Right renal cortex interstitium (tissue), 3 donors: ENCODE data around the gene CYP2D6. TPM values are rescaled to one million over a fixed set of nuclear protein-coding genes. Genes with fewer than 3 reads are reported as not detected.
"Not testable (repeated sequence)": the region's sequence is repeated elsewhere in the genome, so short reads cannot be mapped to it uniquely, and the experiment has no call there.

Source experiments
- DNase-seq, 3 donors: peaks; one replicate each; pipeline ENCODE4 v3.0.0-alpha.2; 2013; ENCODE audit warnings: low read depth in 3 of 3, low spot score in 2 of 3
- polyA plus RNA-seq, 3 donors: library from polyadenylated mRNA; unstranded; fragments of 120-200 nt; gene quantifications; one replicate each; pipeline ENCODE4 v1.2.1, GENCODE V29; 2013; ENCODE audit not compliant: insufficient read length in 3 of 3

The CYP2D6 gene
- polyA plus RNA-seq, 3 donors = 1.9 to 3.4 (median 2.1) TPM

DNA sequence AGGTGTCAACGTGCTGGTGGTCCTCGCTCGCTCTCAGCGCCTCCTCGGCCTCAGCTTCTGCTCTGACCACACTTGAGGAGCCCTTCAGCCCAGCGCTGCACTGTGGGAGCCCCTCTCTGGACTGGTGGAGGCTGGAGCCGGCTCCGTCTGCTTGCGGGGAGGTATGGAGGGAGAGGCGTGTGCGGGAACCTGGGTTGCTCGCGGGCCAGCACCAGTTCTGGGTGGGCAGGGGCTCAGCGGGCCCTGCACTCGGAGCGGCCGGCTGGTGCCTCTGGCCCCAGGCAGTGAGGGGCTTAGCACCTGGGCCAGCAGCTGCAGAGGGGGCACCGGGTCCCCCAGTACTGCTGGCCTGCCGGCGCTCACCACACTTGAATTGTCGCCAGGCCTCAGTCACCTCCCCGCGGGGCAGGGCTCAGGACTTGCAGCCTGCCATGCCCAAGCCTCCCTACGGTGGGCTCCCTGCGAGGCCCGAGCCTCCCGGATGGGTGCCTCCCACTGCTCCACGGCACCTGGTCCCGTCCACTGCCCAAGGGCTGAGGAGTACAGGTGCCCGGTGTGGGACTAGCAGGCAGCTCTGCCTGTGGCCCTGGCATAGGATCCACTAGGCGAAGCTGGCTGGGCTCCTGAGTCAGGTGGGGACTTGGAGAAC is 7.6 kb upstream of the CYP2D6 start:
- no peak for DNase-seq

DNA sequence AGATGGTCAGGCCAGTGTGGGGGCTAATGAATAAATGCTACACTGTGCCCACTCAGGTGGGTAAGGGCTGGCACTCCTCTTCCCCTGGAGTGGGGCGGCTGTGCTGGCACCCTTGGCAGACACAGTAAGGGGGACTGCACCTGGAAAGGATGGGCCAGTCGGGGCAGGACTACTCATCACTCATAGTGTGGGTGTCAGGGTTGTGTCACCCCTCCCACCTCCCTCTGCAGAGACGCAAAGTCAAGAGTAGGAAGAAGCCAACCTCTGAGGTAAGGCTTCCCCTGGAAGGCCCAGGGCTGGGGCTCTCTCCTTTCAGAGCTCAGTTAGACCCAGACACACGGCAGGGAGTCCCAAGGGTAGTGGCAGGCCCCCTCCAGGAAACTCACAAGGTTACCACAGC is 5.1 kb upstream of the CYP2D6 start:
- DNase-seq = not testable (repeated sequence)

DNA sequence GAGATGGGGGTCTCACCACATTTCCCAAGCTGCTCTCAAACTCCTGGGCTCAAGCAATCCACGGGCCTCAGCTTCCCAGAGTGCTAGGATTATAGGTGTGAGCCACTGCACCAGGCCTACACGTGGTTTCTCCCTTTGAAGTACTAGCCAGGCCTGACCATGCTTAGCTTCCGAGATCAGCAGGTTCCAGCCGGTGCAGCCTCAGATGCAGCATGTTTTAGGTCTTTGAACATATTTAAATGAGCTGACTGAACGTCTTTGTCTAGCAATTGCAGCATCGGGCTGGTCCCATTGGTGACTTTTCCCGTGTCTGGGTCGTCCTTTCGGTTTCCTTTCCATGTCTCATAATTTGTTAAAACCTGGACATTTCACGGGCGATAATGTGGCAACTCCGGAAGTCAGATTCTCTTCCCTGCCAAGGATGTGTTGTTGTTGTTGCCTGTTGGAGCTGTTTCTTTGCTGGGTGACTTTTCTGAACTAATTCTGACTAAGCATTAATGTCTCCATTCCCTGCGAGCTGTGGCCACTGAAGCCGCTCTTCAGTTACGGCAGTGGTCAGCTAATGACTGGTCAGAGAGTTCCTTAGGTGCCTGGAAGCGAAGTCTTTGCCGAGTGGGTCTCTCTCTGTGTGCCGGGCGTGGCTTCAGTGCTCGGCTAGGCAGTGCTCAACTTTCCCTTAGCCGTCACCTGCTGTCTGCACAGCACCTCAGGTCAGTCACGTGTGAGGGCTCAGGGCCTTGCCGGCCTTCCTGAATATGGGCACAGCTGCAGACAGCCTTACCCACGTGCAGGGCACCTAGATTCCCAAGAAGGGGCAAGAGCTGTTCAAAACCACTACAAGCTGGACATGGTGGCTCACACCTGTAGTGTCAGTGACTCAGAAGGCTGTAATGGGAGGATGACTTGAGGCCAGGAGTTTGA is 3.8 kb upstream of the CYP2D6 start:
- no peak for DNase-seq

DNA sequence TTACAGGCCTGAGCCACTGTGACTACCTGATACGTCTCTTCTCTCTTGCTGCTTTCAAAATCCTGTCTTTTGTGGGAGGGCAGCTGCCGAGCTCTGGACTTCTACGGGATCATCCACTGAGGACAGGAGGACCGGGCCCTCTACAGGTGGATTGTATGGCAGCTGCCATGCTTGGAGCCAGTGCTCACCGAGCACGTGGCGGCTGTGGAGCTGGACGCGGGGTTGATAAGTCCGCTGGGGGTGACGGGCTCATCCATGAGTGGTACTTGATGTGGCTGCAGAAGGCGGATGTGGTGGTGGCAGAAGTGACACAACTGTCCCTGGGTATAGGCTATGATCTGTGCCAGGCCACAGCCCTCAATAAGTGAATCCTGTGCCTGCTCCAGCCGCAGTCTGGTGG is 1.8 kb upstream of the CYP2D6 start:
- no peak for DNase-seq

DNA sequence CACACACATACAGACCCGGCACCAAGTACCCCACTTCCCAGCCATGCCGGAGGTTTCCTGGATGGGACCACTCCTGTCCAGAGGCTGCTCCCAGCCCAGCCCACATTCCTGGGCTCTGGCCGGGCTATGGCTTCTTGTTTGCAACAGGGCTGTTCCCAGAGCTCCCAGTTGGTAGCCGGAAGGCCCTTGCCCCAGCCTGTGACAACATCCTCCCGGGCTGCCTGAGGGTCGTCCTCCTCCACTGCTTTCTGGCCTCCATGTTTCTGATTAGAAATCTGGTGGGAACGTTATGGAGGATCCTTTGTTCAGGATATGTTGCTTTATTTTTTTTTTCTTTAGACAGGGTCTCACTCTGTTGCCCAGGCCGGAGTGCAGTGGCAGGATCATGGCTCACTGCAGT is 952 bp upstream of the CYP2D6 start:
- no peak for DNase-seq

DNA sequence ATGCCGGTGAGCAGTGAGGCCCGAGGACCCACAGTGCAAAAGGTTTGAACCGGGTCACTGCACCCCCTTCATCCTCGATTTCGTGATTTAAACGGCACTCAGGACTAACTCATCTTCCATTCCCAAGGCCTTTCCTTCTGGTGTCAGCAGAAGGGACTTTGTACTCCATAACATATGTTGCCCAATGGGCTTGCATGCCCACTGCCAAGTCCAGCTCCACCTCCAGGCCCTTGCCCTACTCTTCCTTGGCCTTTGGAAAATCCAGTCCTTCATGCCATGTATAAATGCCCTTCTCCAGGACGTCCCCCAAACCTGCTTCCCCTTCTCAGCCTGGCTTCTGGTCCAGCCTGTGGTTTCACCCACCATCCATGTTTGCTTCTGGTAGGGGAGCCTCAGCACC is 428 bp downstream of the CYP2D6 start:
- DNase-seq = not testable (repeated sequence)

DNA sequence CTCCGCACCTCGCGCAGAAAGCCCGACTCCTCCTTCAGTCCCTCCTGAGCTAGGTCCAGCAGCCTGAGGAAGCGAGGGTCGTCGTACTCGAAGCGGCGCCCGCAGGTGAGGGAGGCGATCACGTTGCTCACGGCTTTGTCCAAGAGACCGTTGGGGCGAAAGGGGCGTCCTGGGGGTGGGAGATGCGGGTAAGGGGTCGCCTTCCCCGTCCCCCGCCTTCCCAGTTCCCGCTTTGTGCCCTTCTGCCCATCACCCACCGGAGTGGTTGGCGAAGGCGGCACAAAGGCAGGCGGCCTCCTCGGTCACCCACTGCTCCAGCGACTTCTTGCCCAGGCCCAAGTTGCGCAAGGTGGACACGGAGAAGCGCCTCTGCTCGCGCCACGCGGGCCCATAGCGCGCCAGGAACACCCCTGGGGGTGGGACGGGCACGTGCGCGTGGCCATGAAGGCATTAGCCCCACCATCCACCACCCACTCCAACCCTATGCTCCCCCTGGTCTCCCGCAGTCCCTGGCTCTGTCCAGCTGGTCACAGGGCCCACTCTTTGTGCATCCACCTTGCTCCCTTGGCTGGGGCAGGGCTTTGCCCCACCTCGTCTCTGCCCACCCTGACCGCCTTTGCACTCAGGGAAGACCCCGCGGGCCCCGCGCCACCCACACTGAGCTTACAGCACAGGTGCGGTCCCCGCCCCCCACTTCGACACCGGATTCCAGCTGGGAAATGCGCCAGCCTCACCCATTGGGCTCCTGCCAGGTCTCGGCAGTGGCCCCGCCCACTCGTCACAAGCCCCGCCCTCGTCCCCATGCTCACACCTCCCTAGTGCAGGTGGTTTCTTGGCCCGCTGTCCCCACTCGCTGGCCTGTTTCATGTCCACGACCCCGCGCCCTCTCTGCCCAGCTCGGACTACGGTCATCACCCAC is 1.6 kb downstream of the CYP2D6 start:
- not testable (repeated sequence) for DNase-seq

DNA sequence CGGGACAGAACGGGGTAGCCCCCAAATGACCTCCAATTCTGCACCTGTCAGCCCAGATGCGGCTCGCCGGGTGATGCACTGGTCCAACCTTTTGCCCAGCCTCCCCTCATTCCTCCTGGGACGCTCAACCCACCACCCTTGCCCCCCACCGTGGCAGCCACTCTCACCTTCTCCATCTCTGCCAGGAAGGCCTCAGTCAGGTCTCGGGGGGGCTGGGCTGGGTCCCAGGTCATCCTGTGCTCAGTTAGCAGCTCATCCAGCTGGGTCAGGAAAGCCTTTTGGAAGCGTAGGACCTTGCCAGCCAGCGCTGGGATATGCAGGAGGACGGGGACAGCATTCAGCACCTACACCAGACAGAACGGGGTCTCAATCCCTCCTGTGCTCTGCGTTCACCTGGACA is 2.6 kb downstream of the CYP2D6 start:
- not testable (repeated sequence) for DNase-seq

DNA sequence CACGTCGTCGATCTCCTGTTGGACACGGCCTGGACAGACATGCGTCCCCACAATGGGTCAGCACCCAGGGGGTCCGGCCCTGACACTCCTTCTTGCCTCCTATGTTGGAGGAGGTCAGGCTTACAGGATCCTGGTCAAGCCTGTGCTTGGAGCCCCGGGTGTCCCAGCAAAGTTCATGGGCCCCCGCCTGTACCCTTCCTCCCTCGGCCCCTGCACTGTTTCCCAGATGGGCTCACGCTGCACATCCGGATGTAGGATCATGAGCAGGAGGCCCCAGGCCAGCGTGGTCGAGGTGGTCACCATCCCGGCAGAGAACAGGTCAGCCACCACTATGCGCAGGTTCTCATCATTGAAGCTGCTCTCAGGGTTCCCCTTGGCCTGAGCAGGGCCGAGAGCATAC is 3.0 kb downstream of the CYP2D6 start:
- no peak for DNase-seq

DNA sequence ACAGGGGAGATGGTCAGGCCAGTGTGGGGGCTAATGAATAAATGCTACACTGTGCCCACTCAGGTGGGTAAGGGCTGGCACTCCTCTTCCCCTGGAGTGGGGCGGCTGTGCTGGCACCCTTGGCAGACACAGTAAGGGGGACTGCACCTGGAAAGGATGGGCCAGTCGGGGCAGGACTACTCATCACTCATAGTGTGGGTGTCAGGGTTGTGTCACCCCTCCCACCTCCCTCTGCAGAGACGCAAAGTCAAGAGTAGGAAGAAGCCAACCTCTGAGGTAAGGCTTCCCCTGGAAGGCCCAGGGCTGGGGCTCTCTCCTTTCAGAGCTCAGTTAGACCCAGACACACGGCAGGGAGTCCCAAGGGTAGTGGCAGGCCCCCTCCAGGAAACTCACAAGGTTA is 7.1 kb downstream of the CYP2D6 start:
- not testable (repeated sequence) for DNase-seq

DNA sequence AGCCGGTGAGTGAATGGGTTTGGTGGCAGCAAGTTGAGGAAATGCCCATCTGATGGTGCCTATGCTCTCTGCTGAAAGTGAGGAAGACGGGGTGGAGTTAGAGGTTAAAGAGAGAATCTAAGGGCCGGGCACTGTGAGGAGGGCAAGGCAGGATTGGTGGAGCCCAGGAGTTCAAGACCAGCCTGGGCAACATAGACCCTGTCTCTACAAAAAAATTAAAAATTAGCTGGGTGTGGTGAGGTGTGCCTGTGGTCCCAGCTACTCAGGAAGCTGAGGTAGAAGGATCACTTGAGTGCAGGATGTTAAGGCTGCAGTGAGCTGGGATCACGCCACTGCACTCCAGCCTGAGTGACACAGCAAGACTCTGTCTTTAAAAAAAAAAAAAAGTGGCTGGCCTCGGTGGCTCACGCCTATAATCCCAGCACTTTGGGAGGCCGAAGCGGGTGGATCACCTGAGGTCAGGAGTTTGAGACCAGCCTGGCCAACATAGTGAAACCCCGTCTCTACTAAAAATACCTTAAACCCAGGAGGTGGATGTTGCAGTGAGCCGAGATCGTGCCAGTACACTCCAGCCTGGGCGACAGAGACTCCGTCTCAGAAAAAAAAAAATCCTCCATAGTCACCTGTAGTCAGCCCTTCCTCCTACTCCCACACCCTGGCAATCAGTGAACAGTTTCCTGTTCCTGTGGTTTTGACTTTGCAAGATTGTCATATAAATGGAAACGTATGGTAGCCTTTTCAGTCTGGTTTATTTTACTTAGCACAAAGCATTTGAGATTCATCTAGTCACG is 10.2 kb downstream of the CYP2D6 start:
- not testable (repeated sequence) for DNase-seq

DNA sequence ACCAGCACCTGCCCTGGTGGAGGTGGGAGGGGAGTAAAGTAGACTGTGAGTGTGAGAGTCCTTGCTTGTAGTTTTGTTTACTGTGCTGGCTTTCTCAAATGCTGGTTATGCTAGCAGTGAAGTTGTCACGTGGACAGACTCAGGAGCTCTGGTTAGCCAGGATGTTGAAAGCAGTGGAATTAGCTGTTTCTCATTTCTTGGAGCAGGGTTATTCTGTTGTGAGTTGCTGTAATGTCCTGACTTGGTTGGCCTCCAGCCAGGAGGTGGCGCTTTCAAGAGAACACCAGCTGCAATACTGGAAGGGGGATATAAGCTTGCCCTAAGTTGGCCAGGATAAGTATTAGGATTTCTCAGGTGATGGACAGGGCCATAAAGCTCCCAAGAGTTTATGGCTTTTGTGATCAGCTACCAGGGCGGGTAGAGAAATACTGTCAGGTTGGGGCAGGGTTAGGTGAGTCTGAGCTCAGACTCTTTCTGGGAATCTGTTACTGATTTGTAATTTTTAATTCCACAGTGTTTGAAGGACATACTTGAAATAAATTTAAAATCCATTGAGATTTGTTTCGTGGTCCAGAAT is 13.7 kb downstream of the CYP2D6 start:
- DNase-seq = no peak

DNA sequence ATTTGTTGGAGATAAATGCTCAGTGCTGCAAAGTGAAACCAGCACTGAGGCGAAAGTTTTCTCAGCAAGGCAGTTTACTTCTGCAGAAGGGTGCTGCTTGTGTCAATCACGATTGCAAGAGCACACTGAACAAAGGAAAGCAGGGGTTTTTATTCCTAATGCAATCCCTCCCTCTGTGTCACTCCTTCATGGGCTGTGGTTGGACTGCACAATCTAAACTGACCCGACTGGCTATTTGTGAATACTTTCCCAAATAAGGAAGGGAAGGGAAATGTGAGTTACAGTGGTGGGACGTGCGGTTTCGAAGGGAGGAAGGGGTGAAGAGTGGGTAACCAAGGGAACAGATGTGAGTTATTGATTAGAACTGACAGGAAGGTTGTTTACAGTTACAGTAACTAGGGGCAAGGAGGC is 15.2 kb downstream of the CYP2D6 start:
- not testable (repeated sequence) for DNase-seq

DNA sequence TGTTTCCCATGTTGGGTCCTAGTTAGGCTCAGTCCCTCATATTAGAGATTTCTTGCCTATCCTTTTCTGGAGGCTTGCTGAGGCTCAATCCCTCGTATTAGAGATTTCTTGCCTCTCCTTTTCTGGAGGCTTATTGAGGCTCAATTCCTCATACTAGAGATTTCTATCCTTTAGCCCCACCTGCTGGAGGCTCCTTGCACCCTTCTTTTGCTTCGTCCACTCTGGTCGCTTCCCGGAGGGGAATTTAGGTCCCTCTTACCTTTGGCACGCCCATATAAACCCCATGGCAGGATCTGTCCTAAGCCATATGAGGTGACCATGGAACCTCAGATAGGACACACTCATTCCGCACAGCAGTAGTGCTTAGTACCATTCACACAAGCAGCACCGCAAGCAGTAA is 15.9 kb downstream of the CYP2D6 start:
- DNase-seq = no peak

DNA sequence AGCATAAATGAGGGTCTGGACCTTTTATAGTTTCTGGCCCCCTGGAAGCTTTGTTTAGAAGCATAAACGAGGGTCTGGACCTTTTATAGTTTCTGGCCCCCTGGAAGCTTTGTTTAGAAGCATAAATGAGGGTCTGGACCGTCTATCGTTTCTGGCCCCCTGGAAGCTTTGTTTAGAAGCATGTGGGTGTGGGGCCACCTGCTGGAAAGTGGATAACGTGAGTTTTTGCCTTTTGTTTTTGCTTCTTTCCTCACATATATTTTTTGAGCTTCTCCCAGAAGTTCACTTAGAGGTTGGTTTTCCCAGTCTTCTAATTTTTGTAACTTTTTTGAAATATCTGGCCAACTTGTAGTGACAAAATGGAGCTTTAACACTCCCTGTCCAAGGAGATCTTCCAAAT is 17.8 kb downstream of the CYP2D6 start:
- not testable (repeated sequence) for DNase-seq

DNA sequence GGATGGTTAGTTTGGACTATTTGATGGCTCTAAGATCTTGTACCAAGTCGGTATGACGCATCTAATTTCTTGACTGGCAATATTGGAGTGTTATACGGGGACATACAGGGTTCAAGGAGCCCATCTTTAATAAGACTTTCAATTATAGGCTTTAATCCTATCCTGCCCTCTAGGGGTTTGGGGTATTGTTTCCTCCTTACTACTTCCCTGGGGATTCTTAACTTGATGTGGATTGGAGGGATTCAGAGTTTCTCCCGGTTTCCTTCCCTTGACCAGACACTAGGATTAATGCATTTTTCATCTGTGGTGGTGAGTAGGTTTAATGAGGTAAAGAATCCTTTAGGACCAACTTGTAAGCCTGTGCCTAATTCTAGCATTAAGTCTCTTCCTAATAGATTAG is 18.8 kb downstream of the CYP2D6 start:
- DNase-seq = no peak

DNA sequence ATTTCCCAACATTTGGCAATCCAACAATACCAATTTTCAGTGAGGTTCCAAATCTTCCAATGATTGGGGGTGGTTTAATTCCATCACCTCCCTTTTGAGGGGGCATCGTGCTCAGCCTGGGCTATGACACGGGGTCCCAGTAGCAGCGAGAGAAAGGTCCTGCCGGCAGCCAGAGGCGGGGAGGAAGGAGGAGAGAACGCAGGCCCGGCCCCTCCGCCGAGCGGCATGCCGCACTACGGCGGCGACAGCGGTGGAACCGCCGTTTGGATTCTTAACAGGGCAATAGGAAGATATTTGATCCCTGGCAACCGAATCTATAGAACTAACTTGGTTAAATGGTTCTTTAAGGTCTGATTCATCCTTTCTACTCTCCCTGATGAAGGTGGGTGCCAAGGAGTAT is 21.8 kb downstream of the CYP2D6 start:
- no peak for DNase-seq

DNA sequence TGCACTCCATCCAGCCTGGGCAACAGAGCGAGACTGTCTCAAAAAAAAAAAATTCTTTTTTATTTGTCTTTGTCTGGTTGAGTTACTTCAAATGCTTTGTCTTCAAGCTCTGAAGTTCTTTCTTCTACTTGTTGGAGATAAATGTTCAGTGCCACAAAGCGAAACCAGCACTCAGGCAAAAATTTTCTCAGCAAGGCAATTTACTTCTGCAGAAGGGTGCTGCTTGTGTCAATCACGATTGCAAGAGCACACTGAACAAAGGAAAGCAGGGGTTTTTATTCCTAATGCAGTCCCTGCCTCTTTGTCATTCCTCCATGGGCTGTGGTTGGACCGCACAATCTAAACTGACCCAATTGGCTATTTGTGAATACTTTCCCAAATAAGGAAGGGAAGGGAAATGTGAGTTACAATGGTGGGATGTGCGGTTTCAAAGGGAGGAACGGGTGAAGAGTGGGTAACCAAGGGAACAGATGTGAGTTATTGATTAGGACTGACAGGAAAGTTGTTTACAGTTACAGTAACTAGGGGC is 26.2 kb downstream of the CYP2D6 start:
- not testable (repeated sequence) for DNase-seq

DNA sequence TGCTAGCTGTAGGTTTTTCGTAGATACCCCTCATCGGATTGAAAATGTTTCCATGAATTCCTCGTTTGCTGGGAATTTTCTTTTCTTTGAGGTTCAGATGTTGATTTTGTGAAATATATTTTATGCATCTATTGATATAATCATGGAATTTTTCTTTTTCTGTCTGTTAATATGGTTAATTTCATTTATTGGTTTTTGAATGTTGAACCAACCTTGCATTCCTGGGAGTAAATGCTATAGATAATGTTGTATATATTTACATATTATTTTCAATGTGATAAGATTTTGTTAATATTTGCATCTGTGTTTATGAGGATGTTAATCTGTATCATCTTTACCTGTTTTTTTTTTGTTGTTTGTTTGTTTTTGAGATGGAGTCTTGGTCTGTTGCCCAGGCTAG is 29.4 kb downstream of the CYP2D6 start:
- no peak for DNase-seq

DNA sequence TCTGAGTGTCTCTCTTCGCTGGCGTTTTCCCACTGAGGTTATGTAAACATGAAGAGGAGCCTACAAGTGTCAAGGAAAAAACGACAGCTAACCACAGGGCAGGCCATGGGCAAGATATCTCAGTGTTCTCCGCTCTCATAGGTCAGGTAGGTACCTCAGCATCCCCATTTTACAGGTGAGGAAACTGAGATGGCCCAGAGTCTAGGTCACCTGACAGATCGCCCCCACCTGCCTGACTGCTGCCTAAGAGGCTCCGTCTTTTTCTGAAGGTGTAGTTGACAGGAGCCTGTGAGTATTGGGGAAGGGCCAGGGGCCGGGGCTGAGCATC is 39.2 kb downstream of the CYP2D6 start:
- DNase-seq = no peak
